RPMI7951 (cell line): ENCODE measurements around the gene RALGAPA2. TPM values are rescaled to one million over a fixed set of nuclear protein-coding genes. Genes with fewer than 3 reads are reported as not detected.

Experiments
- DNase-seq: peaks from one replicate; pipeline ENCODE4 v3.0.0-alpha.2; 2012; ENCODE audit warnings: low read depth
- total RNA-seq: library from RNA; depleted of rRNA; stranded (reverse); fragments of >200 nt; shearing (Covaris generic); gene quantifications from 2 replicates; pipeline ENCODE4 v1.2.3, GENCODE V29; 2014

Gene RALGAPA2
- total RNA-seq, 1 experiment from 2014 or later, result 7.2 TPM

DNA sequence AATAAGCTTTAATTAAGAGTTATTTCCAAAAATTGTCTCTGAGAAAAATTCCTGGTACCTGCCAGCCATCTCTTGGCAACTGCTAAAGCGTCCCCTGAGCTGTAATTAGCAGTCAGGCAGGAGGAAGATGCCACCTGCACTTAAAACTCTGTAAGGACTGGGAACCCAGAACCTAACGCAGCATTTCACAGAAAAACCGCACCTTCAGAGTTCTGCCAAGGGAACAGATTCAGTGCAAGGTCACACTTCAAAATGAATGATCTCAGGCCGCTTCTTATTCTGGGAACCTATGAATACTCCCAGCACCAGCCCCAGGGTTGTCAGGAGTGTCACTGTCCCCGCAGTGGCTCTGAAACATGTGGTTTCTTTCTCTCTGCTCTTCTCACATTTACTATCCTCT is 307.8 kb downstream of the RALGAPA2 start:
- no peak for DNase-seq

DNA sequence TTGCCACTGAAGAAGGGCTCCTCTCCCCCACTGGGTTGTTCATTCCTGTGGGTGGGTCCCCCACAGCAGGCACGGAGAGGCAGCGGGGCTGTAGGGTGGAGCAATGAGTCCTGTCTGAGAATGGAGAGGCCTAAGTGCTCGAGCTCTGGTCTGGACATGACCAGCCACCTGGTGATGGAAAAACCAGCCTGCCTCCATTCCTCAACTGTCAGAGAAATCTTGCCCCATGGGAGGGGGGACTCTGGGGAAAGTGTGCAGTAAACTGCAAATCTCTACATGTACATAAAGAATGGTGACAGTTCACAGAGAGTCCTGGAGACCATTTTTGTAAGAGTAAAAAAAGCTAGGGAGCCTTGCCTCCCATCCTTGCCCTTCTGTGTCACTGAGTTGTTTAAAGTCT is 310.5 kb downstream of the RALGAPA2 start:
- no peak for DNase-seq

DNA sequence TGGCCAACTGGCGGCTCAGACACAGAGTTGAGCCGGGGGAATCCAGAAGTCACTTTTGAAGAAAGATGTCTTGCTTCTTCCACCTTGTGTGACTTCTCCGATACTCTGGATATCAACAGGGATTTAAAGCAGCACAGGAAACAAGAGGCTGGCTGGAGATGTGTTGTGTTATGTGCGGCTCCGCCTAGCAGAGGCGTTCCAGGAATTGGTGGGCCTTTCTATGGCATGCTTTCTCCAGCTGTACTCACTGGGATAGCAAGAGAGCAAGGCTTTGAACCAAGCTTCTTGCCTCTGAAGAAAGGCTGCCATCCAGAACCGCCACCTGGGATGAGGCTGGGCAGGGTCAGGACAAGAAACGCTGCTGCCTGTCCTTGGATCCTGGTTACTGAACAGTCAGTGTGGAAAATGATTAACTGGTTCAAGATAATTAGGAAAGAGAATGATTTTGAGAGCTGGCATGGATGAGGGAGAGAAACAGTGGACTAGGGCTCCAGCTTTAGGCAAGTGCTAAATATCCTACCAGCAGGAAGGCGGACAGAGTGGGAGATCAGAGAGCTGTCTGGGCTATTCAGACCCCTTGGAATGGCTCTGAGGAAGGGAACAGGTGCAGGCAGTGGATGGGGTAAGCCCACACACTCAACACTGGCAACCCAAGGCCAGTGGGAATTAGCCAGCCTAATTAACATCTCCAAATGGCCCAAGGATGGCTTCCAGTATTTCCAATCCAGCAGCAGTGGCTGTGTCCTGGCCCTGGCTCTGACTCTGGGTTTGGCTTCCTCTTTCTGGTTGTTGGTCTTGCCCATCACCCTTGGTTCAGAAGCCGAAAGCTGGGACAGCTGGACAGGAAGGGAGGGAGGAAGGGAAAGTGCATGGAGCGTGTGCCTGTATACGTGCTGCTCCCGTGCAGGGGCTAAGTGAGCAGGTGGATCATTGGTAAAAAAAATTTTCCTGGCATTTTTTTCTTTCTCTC is 312.6 kb downstream of the RALGAPA2 start:
- no peak for DNase-seq

DNA sequence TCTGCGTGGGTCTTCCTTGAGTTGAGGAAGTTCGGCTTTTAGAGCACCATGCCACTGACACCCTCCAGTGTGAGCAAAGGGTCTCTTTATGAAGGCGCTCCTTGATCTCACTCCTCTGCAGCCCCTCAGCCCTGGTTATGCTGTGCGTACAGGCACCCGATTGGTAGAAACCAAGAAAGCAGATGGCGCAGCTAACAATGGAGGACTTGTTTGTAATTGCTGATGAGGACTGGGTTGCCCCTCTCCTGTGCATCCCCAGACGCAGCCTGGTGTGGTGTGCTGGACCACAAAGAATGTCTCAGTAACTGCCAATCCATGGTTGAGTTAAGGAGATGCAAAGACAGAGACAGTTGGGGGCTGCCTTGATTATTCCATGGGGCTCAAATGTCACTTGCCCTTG is 314.3 kb downstream of the RALGAPA2 start:
- DNase-seq, result no peak

DNA sequence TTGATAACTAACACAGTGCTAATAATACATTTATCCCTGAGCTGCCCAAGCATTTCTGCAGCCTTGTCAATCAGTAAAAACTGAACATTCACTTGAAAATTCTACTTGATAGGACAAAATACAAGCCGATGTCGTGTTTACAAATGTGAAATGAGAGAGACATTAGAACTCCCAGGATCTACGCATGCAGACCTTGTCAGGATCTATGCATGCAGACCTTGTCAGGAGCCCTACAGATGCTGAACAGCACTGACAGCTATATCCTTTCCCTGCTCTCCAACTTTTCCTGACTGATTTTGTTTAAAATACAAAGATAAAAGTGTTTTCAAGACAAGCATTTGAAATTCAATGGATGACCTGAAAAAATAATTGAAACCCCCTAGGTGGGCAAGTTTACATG is 315.6 kb downstream of the RALGAPA2 start:
- no peak for DNase-seq

DNA sequence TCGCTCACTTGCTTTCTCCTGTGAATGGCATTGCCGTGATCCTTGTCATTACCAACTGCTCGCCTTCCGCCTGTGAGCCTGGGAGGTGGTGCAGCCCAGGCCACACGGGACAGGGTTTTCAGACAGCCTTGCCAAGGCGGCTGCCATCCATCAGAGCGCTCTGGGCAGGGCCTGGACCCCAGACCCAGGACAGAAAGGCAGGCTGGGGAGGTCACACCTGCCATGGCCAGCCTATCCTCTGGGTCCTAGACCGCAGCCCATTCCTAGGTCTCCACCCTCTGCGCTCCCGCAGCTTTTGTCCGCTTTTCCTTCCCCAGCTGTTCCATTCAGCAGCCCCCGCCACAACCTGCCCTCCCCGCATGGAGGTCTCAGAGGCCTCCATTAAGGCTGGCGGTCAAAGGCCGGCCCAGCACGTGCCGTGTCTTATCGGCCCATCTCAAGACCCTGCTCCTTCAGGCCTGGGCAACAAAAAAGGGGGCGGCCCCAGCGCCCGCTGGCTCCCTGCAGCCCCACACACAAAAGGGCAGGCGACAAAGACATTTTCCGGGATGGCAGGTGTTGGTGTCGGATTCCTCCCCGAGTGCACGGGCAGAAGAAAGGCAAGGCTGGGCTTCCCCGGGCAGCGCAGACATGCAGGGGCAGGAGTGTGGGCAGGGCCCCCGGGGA is 316.4 kb downstream of the RALGAPA2 start:
- DNase-seq, result no peak

DNA sequence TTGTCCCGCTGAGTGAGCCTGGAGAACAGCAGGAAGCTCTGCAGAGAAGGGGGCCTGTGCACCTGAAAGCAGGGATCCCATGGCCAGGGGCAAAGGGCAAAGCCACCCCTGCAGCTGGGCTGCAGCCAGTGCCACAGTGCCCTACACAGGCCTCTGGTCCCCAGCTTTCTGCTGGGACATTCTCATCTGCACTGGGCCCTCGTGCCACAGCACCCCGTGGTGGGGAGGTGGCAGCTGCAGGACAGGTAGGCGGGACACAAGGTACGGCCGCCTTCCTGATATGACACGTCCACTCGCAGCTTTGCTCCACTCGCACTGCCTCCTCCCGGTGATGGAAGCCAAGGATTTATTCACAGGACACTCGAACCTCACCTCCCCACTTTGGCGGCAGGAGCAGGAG is 317.4 kb downstream of the RALGAPA2 start:
- no peak for DNase-seq

DNA sequence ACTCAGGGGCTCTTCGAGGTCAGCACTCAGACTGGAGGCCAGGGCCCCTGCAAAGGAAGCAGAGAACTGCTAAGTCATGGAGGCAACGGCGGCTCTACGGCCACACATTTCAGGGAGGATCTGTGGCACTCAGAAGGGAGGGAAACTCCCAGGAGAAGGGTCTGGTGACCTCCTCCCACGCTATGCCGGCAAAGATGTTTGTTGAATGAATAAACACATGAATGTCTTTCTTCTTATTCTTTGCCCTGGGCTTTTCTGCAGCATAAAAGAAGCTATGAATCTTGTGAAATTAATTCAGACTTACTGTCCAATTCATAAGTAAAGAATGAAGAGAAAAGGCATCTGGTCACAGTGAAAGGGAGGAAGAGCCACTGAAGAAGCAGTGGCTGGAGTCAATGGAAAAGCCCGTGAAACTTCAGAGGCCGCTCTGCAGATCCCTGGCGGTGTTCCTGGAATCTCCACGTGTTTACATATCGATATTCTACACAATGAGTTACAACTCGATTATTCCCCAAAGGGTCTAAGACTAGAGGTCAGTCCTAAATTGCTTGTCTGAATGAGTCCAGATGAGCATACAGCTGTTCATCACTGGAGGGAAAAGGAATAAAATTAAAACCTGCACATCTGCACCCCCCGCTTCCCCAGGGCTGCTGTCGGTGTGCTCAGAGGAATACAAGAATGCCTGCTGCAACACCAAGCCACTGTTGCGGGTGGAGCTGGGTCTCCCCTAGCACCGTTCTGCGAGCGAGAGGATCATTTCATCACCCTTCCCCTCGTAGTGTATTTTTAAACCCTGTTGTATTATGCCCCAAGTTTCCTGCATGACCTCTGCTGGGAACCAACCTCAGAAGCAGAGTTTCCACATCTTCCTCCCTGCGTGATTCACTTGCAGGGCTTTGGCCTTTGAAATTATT is 319.0 kb downstream of the RALGAPA2 start:
- DNase-seq, result peak; percentile 27

DNA sequence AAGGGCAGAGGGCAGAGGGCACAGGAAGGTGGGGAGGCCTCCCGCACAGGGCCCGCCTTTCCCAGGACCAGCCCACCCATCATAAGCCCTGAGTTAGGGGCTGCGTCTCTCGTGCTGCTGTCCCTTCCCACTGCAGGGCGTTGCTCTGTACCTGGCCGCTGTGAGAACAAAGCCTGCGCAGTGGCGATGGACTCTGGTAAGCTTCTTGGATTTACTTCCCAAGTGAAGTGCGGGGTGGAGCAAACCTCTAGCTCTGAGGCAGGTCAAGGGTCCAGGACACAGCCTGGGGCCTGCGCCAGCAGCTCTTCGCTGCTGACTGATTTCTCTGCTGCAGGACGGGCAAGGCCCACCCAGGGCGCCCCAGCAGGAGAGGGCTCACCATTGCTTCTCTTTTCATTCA is 320.7 kb downstream of the RALGAPA2 start:
- no peak for DNase-seq

DNA sequence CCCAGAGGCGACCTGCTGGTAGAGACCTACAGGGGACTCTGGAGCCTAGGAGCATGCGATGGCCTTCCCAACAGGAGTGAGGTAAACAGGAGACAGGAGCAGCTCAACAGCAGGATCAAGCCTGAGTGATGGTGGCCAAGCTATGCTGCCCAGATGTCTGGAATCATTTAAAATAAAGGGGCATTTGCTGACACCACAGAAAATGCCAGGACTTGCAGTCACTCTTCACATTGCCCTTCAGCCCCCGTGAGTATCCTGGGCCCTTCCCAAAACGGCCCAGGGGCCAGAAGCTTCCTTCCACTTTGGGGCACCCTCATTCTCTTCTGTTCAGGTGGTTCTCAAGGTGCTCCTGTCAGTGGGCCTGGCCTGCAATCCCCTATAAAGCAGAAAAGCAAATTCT is 321.3 kb downstream of the RALGAPA2 start:
- no peak for DNase-seq

DNA sequence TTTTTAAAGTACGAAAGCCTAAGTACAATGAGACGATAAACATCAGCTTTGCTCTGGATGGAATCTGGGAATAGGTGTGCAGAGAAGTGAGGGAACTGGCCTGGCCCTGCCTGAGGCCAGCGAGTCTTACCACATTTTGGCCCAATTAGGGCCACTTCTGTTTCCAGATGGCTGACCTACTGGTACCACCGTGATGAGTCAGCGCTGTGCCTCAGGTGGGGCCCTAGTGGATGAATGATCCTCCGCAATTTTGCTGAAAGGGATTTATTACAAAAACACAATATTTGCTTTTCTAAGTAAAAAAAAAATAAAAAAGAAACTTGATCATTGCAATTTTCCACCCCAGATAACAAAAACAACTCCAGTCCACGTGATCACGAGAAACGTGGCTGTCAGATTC is 322.1 kb downstream of the RALGAPA2 start:
- no peak for DNase-seq

DNA sequence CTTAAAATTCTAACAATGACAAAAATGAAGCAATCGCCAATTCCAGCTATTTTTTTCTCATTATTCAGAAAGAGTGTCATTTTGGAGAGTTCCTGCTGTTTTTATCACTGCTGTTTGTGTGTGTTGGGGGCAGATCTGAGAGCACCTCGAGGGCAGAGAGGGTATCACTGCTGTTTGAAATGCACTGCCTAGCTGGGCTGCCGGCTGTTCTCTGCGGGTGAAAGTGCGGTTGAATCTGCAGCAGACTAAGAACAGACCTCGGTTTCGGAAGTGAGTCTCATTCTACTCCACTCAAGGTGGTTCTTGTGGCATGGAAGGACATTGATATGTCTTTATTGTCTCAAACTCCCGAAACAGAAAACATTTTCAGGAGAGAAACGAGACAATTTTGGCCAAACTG is 326.3 kb downstream of the RALGAPA2 start:
- no peak for DNase-seq

DNA sequence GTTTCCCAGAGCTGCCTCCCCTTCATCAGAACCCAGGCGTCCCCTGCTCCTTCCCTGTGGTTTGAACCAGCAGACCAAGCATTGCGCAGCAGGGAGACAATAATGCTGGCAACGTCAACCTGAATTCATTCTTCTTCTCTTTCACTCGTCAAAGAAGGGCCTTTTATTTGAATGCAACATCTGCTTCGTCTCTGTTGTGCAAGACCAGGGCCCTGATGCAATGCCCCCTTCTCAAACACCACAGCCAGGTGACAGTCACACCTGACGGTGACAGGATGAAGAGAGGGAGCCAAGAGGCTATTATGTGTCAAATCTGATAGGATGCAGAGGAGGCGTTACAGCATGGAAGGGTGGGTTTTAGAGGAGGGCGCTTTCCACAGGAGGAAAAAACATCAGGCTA is 336.6 kb downstream of the RALGAPA2 start:
- DNase-seq, result no peak

DNA sequence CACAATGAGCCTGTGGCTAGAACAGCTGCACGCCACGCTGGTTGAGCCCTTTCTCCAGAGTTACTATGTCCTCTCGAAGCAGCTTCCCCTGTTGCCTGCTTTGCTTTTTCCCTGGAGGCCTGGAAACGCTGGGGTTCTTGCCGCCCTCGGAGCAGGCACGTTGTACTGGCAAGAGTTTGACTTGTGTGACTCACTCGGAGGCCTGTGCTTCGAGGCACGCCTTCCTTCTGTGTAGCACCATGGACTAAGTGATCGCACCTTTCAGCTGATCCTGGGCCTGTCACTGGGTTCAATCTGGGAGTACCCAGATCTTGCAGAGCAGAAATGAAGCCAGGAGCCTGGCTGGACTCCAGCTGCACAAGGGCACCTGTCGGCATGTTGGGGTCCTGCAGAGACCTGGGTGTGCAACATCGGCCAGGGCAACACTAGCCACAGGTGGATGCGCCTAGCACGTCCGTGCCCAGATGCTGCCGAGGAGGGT is 339.3 kb downstream of the RALGAPA2 start:
- DNase-seq, result peak; percentile 97

DNA sequence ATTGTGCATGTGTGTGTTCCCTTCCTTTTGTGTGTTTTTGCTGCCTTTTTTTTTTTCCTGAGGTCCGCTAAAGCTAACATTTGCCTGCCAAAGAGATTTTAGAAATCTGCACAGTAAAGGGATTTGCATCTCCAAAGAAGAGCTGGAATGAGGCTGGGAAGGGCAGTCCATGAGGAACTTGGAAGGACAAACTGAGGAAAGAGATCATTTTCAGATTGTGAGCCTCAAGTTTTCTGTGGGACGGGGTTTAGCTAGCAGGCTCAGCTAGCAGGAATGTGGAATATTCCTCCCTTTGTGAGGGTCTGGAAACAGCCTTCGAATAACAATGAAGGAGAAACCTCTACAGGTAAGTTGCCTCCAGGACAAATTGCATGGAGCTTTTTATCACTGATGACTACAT is 340.8 kb downstream of the RALGAPA2 start:
- DNase-seq, result no peak

DNA sequence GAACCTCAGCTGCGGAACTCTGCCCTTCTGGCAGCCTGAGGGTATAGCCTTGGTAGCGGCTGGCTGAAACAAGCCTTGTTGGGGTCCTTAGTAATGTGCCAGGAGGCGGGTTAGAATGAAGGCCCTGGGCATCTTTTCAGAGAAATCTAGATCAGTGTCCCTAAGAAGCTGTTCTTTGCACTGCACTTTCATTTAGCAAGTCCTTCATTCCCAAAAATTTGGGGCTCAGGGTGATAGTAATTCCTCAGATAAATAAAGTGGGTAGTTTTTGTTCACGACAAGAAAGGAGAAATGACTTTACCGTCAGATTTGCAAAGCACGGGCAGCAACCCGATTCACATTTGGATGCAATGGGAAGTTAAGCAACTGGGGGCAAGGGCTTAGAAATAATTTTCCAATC is 341.4 kb downstream of the RALGAPA2 start:
- DNase-seq, result no peak

DNA sequence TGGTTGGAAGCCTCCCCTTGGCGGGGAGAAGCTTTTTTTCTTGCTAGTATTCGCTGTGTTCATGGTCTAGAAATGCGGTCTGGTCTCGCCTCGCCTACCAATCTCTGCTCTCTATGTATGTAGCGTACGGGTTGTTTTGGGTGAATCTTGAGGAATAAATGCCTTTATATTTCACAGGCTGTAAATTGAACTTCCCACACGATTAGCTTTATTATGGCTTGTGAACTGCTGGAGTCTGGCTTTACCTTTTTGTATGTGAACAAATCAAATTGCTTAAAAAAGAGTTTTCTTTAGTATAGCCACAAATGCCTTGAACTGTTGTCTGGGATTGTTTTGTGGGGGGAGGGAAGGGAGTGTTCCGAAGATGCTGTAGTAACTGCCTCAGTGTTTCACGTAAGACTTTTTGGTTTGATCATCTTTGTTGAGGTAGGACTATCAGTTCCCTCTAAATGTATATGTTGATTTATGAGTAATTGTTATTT is 342.3 kb downstream of the RALGAPA2 start:
- no peak for DNase-seq

DNA sequence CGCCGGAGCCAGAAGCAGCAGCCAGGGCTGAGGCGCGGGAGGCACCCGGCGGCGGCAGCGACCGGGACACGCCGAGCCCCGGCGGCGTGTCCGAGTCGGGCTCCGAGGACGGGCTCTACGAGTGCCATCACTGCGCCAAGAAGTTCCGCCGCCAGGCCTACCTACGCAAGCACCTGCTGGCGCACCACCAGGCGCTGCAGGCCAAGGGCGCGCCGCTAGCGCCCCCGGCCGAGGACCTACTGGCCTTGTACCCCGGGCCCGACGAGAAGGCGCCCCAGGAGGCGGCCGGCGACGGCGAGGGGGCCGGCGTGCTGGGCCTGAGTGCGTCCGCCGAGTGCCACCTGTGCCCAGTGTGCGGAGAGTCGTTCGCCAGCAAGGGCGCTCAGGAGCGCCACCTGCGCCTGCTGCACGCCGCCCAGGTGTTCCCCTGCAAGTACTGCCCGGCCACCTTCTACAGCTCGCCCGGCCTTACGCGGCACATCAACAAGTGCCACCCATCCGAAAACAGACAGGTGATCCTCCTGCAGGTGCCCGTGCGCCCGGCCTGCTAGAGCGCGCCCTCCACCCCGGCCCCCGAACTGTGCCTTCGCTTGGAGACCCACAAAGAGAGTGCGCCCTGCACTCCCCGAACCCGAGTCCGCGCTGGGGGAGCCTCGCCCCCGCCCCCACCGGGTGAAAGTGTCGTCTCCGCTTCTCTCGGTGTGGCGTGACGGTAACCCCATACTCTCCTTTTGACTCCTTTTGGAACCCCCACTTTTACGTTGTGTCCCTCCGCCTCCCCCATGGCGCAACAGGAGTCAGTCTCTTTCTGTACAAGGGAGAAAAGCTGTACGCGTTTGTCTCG is 343.0 kb downstream of the RALGAPA2 start:
- DNase-seq, result no peak

DNA sequence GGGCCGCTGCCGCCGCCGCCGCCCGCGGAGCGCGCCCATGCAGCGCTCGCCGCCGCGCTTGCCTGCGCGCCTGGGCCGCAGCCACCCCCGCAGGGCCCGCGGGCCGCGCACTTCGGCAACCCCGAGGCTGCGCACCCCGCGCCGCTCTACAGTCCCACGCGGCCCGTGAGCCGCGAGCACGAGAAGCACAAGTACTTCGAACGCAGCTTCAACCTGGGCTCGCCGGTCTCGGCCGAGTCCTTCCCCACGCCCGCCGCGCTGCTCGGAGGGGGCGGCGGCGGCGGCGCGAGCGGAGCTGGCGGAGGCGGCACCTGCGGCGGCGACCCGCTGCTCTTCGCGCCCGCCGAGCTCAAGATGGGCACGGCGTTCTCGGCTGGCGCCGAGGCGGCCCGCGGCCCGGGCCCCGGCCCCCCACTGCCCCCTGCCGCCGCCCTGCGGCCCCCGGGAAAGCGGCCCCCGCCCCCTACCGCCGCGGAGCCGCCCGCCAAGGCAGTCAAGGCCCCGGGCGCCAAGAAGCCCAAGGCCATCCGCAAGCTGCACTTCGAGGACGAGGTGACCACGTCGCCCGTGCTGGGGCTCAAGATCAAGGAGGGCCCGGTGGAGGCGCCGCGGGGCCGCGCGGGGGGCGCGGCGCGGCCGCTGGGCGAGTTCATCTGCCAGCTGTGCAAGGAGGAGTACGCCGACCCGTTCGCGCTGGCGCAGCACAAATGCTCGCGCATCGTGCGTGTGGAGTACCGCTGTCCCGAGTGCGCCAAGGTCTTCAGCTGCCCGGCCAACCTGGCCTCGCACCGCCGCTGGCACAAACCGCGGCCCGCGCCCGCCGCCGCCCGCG is 343.8 kb downstream of the RALGAPA2 start:
- no peak for DNase-seq
